Measurements from ENCODE around the gene PTGDS.

The PTGDS gene

GRCh38 chr9:137009938-137010732, 32.8 kb downstream of the PTGDS start:
- no peak for DNase-seq (ENCODE audit: low spot score)

- DNase-seq (ENCODE audit: low spot score): no peak
Observed at GRCh38 chr9:137011156-137011555, 33.9 kb downstream of the PTGDS start.

GRCh38 chr9:137011907-137012675, 34.8 kb downstream of the PTGDS start:
- no peak for DNase-seq (ENCODE audit: low spot score)

- no peak for DNase-seq (ENCODE audit: low spot score)
Observed at GRCh38 chr9:137012694-137013570, 35.6 kb downstream of the PTGDS start.

GRCh38 chr9:137013571-137013940, 36.3 kb downstream of the PTGDS start:
- no peak for DNase-seq (ENCODE audit: low spot score)

GRCh38 chr9:137014166-137014565, 36.9 kb downstream of the PTGDS start:
- DNase-seq (ENCODE audit: low spot score): no peak

- no peak for DNase-seq (ENCODE audit: low spot score)
Observed at GRCh38 chr9:137014776-137015539, 37.7 kb downstream of the PTGDS start.

- DNase-seq (ENCODE audit: low spot score): no peak
Observed at GRCh38 chr9:137015540-137015930, 38.2 kb downstream of the PTGDS start.

GRCh38 chr9:137015976-137016375, 38.7 kb downstream of the PTGDS start:
- DNase-seq (ENCODE audit: low spot score): no peak

GRCh38 chr9:137016436-137016835, 39.1 kb downstream of the PTGDS start:
- DNase-seq (ENCODE audit: low spot score): no peak

- no peak for DNase-seq (ENCODE audit: low spot score)
Observed at GRCh38 chr9:137017071-137017470, 39.8 kb downstream of the PTGDS start.

- no peak for DNase-seq (ENCODE audit: low spot score)
Observed at GRCh38 chr9:137017791-137018497, 40.6 kb downstream of the PTGDS start.

- no peak for DNase-seq (ENCODE audit: low spot score)
Observed at GRCh38 chr9:137018761-137019559, 41.7 kb downstream of the PTGDS start.

GRCh38 chr9:137019891-137020683, 42.8 kb downstream of the PTGDS start:
- DNase-seq (ENCODE audit: low spot score): no peak

GRCh38 chr9:137020771-137021567, 43.7 kb downstream of the PTGDS start:
- DNase-seq (ENCODE audit: low spot score): no peak

- no peak for DNase-seq (ENCODE audit: low spot score)
Observed at GRCh38 chr9:137021568-137021978, 44.3 kb downstream of the PTGDS start.

GRCh38 chr9:137021979-137022661, 44.8 kb downstream of the PTGDS start:
- peak; percentile 87 for DNase-seq (ENCODE audit: low spot score)

GRCh38 chr9:137022662-137023008, 45.3 kb downstream of the PTGDS start:
- DNase-seq (ENCODE audit: low spot score): no peak

All from kidney tubule cell (primary cell).